Loucy (cell line): ENCODE data around the gene HS3ST5.

Experiments used
- H2AFZ ChIP-seq: fragments of 200-600 bp; sonication (generic); 2 replicates; pipeline ENCODE4 v1.6.0; 2016; ENCODE audit warnings: antibody characterized with exemption, mild to moderate bottlenecking, low read length, moderate library complexity
- H3F3A ChIP-seq: fragments of 200-600 bp; 2 replicates; pipeline ENCODE4 v1.6.0; 2016; ENCODE audit warnings: antibody characterized with exemption, low read depth, mild to moderate bottlenecking
- H3K27me3 ChIP-seq: fragments of 200-600 bp; sonication (generic); 2 replicates; pipeline ENCODE4 v1.6.1; 2014; ENCODE audit warnings: low read length, mild to moderate bottlenecking; ENCODE audit not compliant: insufficient read depth, poor library complexity, severe bottlenecking
- H3K36me3 ChIP-seq: fragments of 200-600 bp; sonication (generic); 2 replicates; pipeline ENCODE4 v1.6.1; 2016; ENCODE audit warnings: low read length; ENCODE audit not compliant: insufficient read depth
- H3K4me1 ChIP-seq: fragments of 200-600 bp; sonication (generic); 2 replicates; pipeline ENCODE4 v1.5.1; 2014; ENCODE audit warnings: low read length, mild to moderate bottlenecking; ENCODE audit not compliant: insufficient read depth, poor library complexity, severe bottlenecking
- H3K4me2 ChIP-seq: fragments of 200-600 bp; sonication (generic); 2 replicates; pipeline ENCODE4 v1.6.0; 2014; ENCODE audit warnings: antibody characterized with exemption, low read length, low read depth, mild to moderate bottlenecking; ENCODE audit not compliant: poor library complexity, severe bottlenecking
- H3K4me3 ChIP-seq: fragments of 200-600 bp; sonication (generic); 2 replicates; pipeline ENCODE4 v1.5.1; 2014; ENCODE audit warnings: low read length, mild to moderate bottlenecking, mixed read lengths; ENCODE audit not compliant: poor library complexity, severe bottlenecking
- H3K79me2 ChIP-seq: fragments of 200-600 bp; sonication (generic); 2 replicates; pipeline ENCODE4 v1.6.1; 2014; ENCODE audit warnings: low read length; ENCODE audit not compliant: insufficient read depth
- H3K9ac ChIP-seq: fragments of 200-600 bp; sonication (generic); 2 replicates; pipeline ENCODE4 v1.6.0; 2014; ENCODE audit warnings: mild to moderate bottlenecking, low read depth, low read length, moderate library complexity; ENCODE audit not compliant: poor library complexity, severe bottlenecking
- H3K9me2 ChIP-seq: fragments of 200-600 bp; sonication (generic); replicated peaks from 2 replicates; pipeline ENCODE4 v1.6.1; 2016; ENCODE audit warnings: low read depth, low read length, mixed read lengths
- H3K9me3 ChIP-seq: fragments of 200-600 bp; sonication (generic); 2 replicates; pipeline ENCODE4 v1.6.1; 2014; ENCODE audit warnings: mild to moderate bottlenecking, antibody characterized with exemption, low read length, low read depth; ENCODE audit not compliant: insufficient read depth
- H4K20me1 ChIP-seq: fragments of 200-600 bp; sonication (generic); 2 replicates; pipeline ENCODE4 v1.6.0; 2014; ENCODE audit warnings: antibody characterized with exemption, low read length, mild to moderate bottlenecking; ENCODE audit not compliant: insufficient read depth, poor library complexity, severe bottlenecking
- EZH2phosphoT487 ChIP-seq: fragments of 200-600 bp; IDR thresholded peaks from 2 replicates; pipeline ENCODE4 v1.6.1; 2018; ENCODE audit warnings: antibody characterized with exemption, mild to moderate bottlenecking, moderate library complexity, borderline replicate concordance
- TF ChIP-seq, protein P1 (sequence below): fragments of 200-600 bp; sonication (generic); conservative IDR thresholded peaks from 2 replicates; pipeline ENCODE4 v1.5.1; 2014; ENCODE audit warnings: mild to moderate bottlenecking, antibody characterized with exemption, low read length

Gene HS3ST5

DNA sequence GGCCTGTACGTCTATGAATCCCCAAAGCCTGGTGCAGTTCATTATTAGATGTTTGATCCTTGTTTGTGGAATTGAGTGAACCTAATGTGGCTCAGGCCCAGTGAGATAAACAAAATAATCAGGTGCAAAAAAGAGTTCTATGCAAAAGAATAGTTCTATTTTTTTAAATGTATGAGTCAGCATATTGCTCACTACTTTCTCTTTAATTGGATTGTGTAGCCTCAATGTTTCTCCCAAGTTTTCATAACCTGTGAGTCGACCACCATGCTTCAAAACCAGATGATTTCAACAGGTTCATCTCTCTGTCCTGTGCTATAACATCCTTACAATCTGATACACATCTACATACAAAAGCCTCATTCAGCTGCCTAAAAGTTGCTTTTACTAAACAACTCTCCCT is 255.3 kb downstream of the HS3ST5 start:
- no peak overlapping the region for H3K4me2 ChIP-seq
- TF ChIP-seq EZH2phosphoT487, result no peak
- TF ChIP-seq, protein P1, sequence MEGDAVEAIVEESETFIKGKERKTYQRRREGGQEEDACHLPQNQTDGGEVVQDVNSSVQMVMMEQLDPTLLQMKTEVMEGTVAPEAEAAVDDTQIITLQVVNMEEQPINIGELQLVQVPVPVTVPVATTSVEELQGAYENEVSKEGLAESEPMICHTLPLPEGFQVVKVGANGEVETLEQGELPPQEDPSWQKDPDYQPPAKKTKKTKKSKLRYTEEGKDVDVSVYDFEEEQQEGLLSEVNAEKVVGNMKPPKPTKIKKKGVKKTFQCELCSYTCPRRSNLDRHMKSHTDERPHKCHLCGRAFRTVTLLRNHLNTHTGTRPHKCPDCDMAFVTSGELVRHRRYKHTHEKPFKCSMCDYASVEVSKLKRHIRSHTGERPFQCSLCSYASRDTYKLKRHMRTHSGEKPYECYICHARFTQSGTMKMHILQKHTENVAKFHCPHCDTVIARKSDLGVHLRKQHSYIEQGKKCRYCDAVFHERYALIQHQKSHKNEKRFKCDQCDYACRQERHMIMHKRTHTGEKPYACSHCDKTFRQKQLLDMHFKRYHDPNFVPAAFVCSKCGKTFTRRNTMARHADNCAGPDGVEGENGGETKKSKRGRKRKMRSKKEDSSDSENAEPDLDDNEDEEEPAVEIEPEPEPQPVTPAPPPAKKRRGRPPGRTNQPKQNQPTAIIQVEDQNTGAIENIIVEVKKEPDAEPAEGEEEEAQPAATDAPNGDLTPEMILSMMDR, result no peak
- H2AFZ ChIP-seq, result no peak overlapping the region
- H3F3A ChIP-seq, result no peaks in the 10 kb centered on the region
- H3K36me3 ChIP-seq, result no peaks in the 10 kb centered on the region
- no peaks in the 10 kb centered on the region for H4K20me1 ChIP-seq
- H3K9me3 ChIP-seq, result no peaks in the 10 kb centered on the region
- no peak overlapping the region for H3K4me3 ChIP-seq
- no peaks in the 10 kb centered on the region for H3K79me2 ChIP-seq
- H3K4me1 ChIP-seq, result no peaks in the 10 kb centered on the region
- H3K27me3 ChIP-seq, result no peaks in the 10 kb centered on the region
- no peaks in the 10 kb centered on the region for H3K9me2 ChIP-seq
- H3K9ac ChIP-seq, result no peak overlapping the region

DNA sequence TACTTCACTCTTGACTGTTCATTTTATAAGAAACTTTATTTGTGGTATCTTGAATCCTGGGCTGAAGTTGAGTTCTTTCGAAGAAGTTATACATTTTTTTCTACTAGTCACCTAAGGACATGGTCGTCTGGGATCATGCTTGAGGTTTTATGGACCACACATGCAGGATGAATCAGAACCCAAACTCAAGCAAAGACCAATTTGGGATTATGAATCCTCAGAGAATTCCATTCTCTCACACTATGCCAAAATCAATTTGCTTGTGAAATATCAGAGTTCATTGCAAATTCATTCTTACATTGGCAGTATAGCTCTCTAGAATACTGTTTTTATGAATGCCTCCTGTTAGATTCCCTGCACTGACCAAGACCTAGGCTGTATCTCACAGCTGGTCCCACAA is 257.6 kb downstream of the HS3ST5 start:
- H3K4me1 ChIP-seq, result no peaks in the 10 kb centered on the region
- no peak overlapping the region for H2AFZ ChIP-seq
- H4K20me1 ChIP-seq, result no peaks in the 10 kb centered on the region
- no peak for TF ChIP-seq EZH2phosphoT487
- TF ChIP-seq, protein P1, result no peak
- H3K79me2 ChIP-seq, result no peaks in the 10 kb centered on the region
- H3K36me3 ChIP-seq, result no peaks in the 10 kb centered on the region
- H3K9ac ChIP-seq, result no peak overlapping the region
- no peak overlapping the region for H3K4me2 ChIP-seq
- no peaks in the 10 kb centered on the region for H3K9me3 ChIP-seq
- no peaks in the 10 kb centered on the region for H3F3A ChIP-seq
- H3K4me3 ChIP-seq, result no peak overlapping the region
- no peaks in the 10 kb centered on the region for H3K9me2 ChIP-seq
- H3K27me3 ChIP-seq, result no peaks in the 10 kb centered on the region

DNA sequence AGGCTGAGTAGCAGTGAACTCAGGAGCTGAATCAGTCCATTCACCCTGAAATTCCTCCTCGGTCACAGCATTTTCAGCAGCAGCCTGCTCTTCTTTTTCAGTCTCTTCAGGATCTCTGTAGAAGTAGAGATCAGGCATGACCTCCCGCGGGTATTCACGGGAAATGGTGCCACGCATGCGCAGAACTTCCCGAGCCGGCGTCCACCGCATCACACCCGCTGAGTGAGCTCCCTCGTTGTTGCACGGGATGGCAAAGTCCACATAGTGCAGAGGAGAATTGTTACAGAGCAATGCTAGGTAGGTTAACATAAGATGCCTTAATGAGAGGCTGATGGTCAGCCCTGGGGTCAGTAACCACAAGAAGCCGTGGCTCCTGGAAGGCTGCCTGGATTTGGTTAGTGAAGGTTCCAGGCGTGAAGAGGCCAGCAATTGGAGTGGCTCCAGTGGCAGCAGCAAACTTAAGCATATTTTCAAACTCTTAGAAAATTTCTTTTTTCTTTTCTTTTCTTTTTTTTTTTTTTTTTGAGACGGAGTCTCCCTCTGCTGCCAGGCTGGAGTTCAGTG is 258.4 kb downstream of the HS3ST5 start:
- H3K9me3 ChIP-seq, result no peaks in the 10 kb centered on the region
- no peak overlapping the region for H2AFZ ChIP-seq
- H3K36me3 ChIP-seq, result no peaks in the 10 kb centered on the region
- H3K9me2 ChIP-seq, result no peaks in the 10 kb centered on the region
- no peaks in the 10 kb centered on the region for H3K27me3 ChIP-seq
- no peaks in the 10 kb centered on the region for H4K20me1 ChIP-seq
- H3F3A ChIP-seq, result no peaks in the 10 kb centered on the region
- no peak overlapping the region for H3K4me2 ChIP-seq
- no peak overlapping the region for H3K4me3 ChIP-seq
- H3K79me2 ChIP-seq, result no peaks in the 10 kb centered on the region
- H3K9ac ChIP-seq, result no peak overlapping the region
- H3K4me1 ChIP-seq, result no peaks in the 10 kb centered on the region
- TF ChIP-seq, protein P1, result no peak
- no peak for TF ChIP-seq EZH2phosphoT487
